Urinary bladder (tissue), 4 donors: ENCODE measurements around the gene FTH1. TPM values are rescaled to one million over a fixed set of nuclear protein-coding genes. Genes with fewer than 3 reads are reported as not detected.

Source experiments
- DNase-seq: peaks from one replicate; pipeline ENCODE4 v3.0.0-alpha.2; 2015; ENCODE audit errors: extremely low spot score
- H3K27ac ChIP-seq: one replicate; pipeline ENCODE4 v1.5.1; 2013; ENCODE audit warnings: low read depth, mild to moderate bottlenecking, moderate library complexity
- H3K36me3 ChIP-seq: one replicate; pipeline ENCODE4 v1.6.1; 2013; ENCODE audit warnings: mild to moderate bottlenecking, moderate library complexity; ENCODE audit not compliant: insufficient read depth
- H3K4me1 ChIP-seq: one replicate; pipeline ENCODE4 v1.6.1; 2013; ENCODE audit warnings: mild to moderate bottlenecking, moderate library complexity; ENCODE audit not compliant: insufficient read depth
- H3K4me3 ChIP-seq: one replicate; pipeline ENCODE4 v1.5.1; 2013; ENCODE audit warnings: low read depth, low read length
- WGBS: extraction: QIAGEN DNeasy Blood & Tissue Kit; methylation state at CpG from one replicate; pipeline ENCODE4 v1.1.7; 2013; 5-methylcytosine and 5-hydroxymethylcytosine counted together
- polyA plus RNA-seq: library from polyadenylated mRNA; stranded (reverse); fragments of 200-250 nt; gene quantifications from one replicate; pipeline ENCODE4 v1.2.3, GENCODE V29; 2013
- total RNA-seq: library from RNA; depleted of rRNA; stranded (reverse); fragments of >200 nt; gene quantifications from one replicate; pipeline ENCODE4 v1.2.3, GENCODE V29; 2014
- donor health status: healthy with polysubstance abuse.
- donor health status: healthy.

FTH1 gene
- total and polyA plus RNA-seq, 2 donors: 523 to 5,662 TPM

DNA sequence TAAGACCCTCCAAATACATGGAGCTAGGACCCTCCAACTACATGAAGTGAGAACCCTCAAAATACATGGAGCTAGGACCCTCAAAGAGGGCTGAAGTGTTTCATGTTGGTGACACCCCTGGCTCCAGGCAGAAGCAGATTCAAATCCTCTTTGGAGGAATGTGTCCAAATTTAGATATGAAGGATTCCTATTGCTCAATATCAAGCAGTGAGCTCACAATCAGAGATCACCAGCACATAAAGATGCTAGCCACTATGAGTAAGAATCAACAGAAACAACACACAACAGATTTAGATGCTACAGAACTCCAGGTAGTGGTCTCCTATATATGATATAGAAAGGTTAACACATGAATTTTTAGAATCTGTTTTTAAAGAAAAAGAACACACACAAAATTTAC lies 38.8 kb downstream of the FTH1 start:
- Histone ChIP-seq H3K4me1 (no peaks in the 10 kb centered on the region), H3K36me3 (no peaks in the 10 kb centered on the region), H3K4me3 (no peak overlapping the region), H3K27ac (no peak overlapping the region)
- no peak for DNase-seq

DNA sequence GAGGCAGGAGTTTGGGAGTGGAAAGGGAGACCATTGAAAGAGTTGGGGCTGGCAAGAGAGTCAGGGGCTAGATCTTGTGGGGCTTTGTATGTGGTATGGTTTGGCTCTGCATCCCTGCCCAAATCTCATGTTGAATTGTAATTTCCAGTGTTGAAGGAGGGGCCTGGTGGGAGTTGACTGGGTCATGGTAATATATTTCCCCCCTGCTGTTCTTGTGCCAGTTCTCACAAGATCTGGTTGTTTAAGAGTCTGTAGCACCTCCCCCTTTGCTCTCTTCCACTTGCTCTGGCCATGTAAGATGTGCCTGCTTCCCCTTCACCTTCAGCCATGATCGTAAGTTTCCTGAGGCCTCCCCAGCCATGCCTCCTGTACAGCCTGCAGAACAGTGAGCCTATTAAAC lies 39.9 kb downstream of the FTH1 start:
- no peak for DNase-seq
- WGBS: 98% methylated on average over 1 of the region's 1 CpG

DNA sequence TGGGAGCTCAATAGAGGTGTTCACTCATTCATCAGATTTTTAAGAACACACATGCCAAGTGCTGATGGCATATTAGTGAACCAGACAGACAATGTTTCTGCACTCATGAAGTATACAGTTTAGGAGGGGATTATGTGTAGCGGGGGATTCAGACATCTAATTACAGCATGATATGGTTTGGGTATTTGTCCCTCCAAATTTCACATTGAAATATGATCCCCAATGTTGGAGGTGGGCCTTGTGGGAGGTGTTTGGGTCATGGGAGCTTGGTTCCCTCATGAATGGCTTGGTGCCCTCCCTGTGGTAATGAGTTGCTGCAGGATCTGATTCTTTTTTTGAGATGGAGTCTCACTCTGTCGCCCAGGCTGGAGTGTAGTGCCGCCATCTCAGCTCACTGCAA lies 41.2 kb downstream of the FTH1 start:
- no peak for DNase-seq
- 87% methylated on average over 3 of the region's 3 CpGs for WGBS
- no peaks in the 10 kb centered on the region for H3K4me1 ChIP-seq
- H3K36me3 ChIP-seq: no peaks in the 10 kb centered on the region
- H3K4me3 ChIP-seq: no peak overlapping the region
- no peak overlapping the region for H3K27ac ChIP-seq

More for the DNA sequence above, 39.9 kb downstream of the FTH1 start:
- Histone ChIP-seq H3K4me3 (no peak overlapping the region), H3K27ac (no peak overlapping the region), H3K4me1 (no peaks in the 10 kb centered on the region), H3K36me3 (no peaks in the 10 kb centered on the region)

DNA sequence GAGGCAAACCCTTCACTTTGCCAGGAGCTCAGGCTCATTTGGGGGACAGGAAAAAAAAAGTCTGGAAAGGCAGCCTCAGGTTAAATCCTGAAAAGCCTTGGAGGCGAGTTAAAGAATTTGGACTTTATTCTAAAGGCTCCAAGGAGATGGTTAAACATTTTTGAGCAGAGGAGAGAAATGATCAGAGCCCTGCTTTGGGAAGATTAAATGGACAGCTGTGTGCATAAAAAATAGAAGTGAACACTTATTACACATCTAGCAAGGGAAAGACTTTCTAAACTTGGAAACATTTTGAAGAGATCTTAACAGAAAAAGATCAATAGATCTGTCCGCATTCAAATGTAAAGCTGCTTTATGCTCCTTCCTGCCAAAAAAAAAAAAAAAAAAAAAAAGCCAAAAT lies 41.7 kb downstream of the FTH1 start:
- Histone ChIP-seq H3K27ac (no peak overlapping the region), H3K4me3 (no peak overlapping the region), H3K36me3 (no peaks in the 10 kb centered on the region), H3K4me1 (no peaks in the 10 kb centered on the region)
- no peak for DNase-seq
- 86% methylated on average over 2 of the region's 2 CpGs for WGBS

DNA sequence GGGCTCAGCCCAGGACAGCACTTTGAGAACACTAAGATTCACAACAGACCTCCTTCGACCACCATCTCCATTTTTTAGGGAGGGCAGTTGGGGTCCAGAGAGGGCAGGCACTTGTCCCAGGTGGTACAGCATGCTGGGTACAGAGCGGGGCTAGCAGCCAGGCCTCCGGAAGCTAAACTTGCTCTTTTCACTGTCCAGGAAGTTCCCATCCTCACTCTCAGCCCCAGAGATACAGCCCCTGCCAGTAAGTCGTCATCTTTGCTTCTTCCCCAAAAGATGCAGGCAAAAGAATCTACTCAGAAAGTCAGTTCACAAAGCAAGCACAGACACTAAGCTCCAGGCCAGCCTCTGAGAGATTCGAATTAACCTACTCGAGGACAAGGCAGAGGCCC lies 43.4 kb downstream of the FTH1 start:
- Histone ChIP-seq H3K4me3 (no peak overlapping the region), H3K4me1 (no peaks in the 10 kb centered on the region), H3K36me3 (no peaks in the 10 kb centered on the region), H3K27ac (peak overlapping the region; percentile 69)
- WGBS: 42% methylated on average over 6 of the region's 6 CpGs
- DNase-seq: no peak

DNA sequence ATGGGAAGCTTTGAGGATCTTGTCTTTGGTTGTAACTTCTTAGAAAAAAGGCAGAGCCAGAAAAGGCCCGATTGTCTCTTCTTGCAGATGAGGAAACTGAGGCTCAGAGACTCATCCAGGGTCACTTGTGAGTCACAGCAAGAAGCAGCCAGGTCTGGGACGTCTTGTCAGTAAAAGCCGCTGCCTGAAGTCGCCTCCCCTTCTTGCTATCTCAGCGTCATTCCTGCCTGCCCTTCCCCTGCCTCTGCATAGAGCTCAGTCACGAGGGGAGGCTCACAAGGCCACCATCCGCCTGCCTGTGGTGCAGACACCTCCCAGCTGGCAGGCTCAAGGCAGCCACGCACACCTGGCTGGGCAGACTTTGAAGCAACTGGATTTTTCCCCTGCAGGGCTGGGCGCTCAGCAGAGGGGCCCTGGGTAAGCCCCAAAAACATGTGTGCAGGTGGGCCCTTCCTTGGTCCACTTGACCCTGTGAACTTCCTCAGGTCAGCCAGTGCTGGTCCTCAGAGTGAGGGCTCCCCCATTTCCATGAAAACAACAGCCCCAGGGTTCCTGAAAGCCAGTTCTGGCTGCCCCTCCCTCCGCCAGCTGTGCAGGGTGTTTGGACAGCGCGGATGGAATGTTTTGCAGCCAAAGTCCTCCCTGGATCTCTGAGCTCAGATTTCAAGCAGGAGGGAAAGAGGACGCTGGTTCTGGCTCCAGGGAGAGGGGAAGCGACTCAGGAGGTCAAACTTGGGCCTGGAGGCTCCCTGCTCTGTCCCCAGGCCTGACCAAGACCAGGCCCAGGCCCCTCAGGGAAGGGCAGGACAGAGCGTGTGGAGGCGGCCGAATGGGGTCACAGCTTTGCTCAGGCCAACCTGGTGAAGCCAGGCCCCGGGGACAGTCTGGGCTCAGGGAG lies 44.0 kb downstream of the FTH1 start:
- H3K4me1 ChIP-seq: no peaks in the 10 kb centered on the region
- H3K4me3 ChIP-seq: no peak overlapping the region
- DNase-seq: peak; percentile 70
- 37% methylated on average over 18 of the region's 18 CpGs for WGBS
- no peaks in the 10 kb centered on the region for H3K36me3 ChIP-seq
- peak overlapping the region; percentile 88 for H3K27ac ChIP-seq

DNA sequence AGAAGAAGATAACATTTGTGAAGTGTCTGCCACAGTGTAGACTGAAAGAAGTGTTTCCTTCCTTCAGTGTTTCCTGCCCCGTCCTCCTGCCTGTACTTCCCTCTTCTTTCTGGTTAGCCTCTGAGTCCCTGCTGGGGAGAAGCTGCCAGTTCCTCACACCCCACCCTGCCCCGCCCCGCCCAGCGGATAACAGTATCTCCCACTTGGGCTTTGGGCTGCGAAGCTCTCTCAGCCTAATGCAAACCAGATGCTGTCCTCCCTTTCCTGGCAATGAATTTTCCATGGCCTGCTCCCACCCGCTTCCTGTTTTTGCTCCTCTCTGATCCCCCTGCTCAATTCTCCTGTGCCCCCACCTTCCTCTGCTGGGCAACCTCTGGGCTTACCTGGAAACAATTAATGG lies 44.9 kb downstream of the FTH1 start:
- Histone ChIP-seq H3K4me1 (no peaks in the 10 kb centered on the region), H3K27ac (peak overlapping the region; percentile 88), H3K36me3 (no peaks in the 10 kb centered on the region), H3K4me3 (no peak overlapping the region)
- DNase-seq: peak; percentile 80
- 22% methylated on average over 6 of the region's 6 CpGs for WGBS

DNA sequence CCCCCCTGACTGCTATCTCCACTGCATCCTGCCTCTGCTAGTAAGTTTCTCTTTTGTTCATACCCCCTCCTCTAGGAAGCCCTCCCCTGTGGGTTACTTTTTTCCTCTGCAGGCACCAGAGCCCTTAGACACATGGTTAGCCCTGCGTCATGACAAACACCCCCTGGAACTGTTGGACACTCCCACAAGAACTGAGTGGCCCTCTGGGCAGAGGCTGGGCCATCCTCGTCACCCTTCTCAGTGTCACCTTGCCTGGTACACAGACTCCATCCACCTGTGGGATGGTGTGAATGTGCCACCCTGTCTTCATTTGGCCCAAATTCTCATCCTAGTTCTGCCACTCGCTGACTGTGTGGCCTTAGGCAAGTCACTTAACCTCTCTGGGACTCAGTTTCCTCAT lies 46.0 kb downstream of the FTH1 start:
- no peak overlapping the region for H3K4me3 ChIP-seq
- H3K27ac ChIP-seq: no peak overlapping the region
- WGBS: 90% methylated on average over 3 of the region's 3 CpGs
- H3K36me3 ChIP-seq: no peaks in the 10 kb centered on the region
- no peaks in the 10 kb centered on the region for H3K4me1 ChIP-seq
- no peak for DNase-seq

DNA sequence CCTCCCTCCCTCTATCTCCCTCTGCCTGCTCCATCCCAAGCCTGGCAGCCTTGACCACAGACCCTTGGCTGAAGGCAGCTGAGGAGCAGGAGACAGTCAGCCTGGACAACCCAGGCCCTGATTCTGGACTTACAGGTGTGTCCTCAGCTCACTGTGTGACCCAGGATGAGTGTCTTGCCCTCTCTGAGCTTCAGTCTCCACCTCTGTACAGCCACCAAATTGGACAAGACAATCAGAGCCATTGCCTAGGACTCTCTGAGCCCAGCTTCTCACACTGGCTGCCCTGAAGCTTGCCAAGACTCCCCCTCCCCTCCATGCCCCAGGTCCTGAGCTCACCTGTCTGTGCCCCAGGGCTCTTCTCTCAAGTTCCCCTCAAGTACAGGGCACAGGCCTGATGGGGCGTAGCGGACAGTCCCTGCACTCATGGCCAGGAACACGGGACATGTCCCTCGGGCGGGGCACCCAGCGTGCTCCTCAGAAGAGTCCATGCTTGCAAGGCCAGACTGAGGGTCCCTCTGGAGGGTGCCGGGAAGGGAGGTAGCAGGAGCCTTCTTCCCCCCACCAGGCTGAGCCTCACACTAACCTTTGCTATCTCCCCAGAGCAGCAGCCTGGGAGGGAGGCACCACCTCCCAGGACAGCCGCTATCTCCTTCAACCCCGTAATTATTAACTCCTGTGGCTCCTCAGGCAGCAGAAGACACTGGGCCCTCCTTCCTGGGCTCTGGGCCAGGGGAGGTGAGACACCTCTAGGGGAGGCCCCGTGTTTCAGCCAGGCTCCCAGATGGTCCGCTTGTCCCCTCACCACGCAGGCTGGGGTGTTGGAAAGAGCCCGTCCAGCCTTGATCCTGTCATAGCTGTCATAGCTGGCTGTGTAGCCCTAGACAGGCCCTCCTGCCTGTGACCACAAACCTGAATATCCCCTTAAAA lies 47.5 kb downstream of the FTH1 start:
- WGBS: 71% methylated on average over 13 of the region's 13 CpGs

DNA sequence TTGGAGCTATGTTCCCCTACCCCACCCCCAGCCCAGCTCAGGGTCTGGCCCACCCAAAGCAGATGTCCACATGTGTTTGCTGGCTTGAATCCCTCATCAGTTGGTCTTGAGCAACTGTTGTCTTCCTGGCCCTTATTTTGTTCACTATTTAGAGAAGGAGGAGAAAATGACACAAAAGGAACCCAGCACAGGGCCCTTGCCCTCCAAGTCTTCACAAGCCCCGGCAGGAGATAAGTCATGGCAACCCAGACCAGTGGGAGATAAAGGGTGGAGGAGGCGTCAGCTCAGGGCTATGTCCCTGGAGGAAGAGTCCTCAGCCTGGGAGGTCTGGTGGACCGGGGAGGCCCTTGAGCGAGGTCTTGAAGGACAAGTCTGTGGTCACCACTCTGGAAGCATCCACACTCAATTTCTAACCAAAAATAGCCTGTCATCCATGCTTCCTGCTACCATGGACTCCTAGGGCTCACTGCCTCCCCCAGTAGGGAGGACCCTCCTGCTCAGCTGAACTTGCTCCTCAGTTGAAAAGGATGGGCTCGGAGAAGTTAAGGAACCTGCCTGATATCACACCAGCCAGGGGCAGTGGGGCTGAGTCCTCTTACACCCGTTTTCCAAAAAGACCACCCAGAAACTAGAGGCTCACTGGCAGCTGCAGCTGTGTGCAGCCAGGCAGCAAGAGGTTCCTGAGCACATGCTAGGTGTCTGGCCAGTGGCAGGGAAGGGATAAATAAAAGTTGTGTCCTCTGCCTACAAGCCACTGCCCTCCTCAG lies 48.3 kb downstream of the FTH1 start:
- no peak for DNase-seq

More for the DNA sequence above, 47.5 kb downstream of the FTH1 start:
- Histone ChIP-seq H3K4me3 (no peak overlapping the region), H3K27ac (no peak overlapping the region), H3K4me1 (no peaks in the 10 kb centered on the region), H3K36me3 (no peaks in the 10 kb centered on the region)
- DNase-seq: no peak

DNA sequence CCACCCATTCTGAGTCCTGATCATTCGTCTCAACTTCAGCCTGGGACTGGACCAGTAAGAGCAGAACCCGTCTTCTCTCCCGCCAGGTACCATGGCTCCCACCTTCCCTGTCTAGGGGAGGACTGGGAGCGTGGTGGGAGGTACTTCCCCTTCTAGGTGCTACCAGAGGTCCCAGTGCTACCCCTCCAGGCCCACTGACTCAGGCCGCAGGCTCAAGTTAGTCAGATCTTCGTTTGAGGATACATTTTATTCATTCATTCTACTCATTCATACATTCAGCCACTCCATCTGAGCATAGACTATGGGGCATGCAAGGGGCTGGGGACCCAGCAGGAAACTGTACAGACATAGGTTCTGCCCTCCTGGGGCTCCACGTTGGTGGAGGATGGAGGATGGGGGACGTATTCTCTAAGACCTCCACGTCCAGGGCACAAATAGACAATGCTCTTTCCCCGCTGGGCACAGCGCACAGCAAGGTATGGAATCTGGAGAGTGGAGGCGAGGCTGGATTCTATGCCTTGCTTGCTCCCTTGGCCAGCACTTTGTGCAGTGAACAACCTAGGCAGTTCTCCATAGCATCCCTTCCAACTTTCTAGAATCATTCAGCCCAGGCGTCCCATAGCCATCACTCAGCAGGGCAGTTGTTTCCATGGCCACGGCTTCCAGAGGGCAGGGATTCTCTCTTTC lies 49.0 kb downstream of the FTH1 start:
- Histone ChIP-seq H3K4me3 (no peak overlapping the region), H3K4me1 (no peaks in the 10 kb centered on the region), H3K36me3 (no peaks in the 10 kb centered on the region), H3K27ac (peak overlapping the region; percentile 25)
- WGBS: 80% methylated on average over 14 of the region's 14 CpGs
- no peak for DNase-seq

More for the DNA sequence above, 48.3 kb downstream of the FTH1 start:
- Histone ChIP-seq H3K4me1 (no peaks in the 10 kb centered on the region), H3K27ac (no peak overlapping the region), H3K36me3 (no peaks in the 10 kb centered on the region), H3K4me3 (no peak overlapping the region)
- WGBS: 59% methylated on average over 6 of the region's 6 CpGs

DNA sequence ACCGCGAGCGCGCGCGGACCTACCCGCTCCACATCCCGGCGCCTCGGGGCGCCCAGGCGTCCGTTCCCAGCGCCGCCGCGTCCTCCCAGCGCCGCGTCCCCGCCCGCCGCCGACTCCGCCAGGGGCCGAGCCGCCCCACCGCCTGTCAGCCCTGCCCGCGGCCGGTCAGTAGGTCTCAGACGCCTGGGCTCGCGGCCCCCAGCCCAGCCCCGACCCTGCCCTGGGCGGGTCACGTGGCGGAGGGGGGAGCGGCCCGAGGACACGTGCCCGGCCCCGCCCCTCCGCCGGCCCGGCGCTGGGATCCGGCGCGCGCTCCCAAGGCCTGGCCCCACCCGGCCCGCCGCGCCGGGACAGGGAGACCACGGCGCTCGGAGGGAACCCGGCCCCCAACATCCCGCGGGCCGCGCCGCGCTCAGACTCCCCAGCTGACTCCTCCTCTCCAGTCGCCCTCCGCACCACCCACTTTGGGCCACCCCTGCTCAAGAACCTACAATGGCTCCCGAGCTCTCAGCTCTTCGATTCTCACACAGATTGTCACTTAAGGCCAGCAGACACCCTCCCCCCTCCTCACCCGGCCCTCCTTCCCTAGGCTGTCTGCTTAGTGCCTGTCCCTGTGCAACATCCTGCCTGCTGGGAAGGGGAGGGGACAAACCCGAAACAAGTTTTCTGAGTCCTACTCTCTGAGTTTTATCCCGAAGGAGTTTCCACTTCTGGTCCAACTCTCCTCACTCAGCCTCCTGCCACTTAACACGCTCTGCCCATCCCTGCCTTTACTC lies 49.9 kb downstream of the FTH1 start, which contains the start of gene RAB3IL1:
Gene RAB3IL1 (minus strand): TSS at position 233 of the 776 bp plus-strand sequence. CDS start 199 bp downstream, at position 34.
- 2% methylated on average over 74 of the region's 74 CpGs for WGBS
- Histone ChIP-seq H3K36me3 (no peaks in the 10 kb centered on the region), H3K4me3 (peak within 1 kb of the TSS; percentile 81), H3K27ac (peak within 1 kb of the TSS; percentile 48), H3K4me1 (no peaks in the 10 kb centered on the region)
- DNase-seq: no peak
